IMR-90 (cell line): Measurements from ENCODE around the gene DRD2. TPM values are rescaled to one million over a fixed set of nuclear protein-coding genes. Genes with fewer than 3 reads are reported as not detected.

Source experiments
- ATAC-seq: fragments of 200-7000 bp; cut with Tn5 transposase; 2 replicates; pipeline ENCODE4 v1.9.1; 2020; ENCODE audit warnings: low read depth, mild to moderate bottlenecking, moderate library complexity
- BruUV-seq: library from RNA; stranded (reverse); fragments of 400-500 nt; replicated peaks from 2 replicates; lab custom pipeline; 2021; lab: Mats Ljungman, UMichigan
- CTCF ChIA-PET: fragments of 300-600 bp; formaldehyde crosslinking; extraction: SDS; loops from one replicate; lab custom pipeline; 2021; ENCODE audit warnings: antibody characterized with exemption; lab: Yijun Ruan, JAX
- POLR2A ChIA-PET: fragments of 300-600 bp; sonication (Branson Sonifier 250); formaldehyde crosslinking; loops from one replicate; lab custom pipeline; 2022; ENCODE audit warnings: antibody characterized with exemption; ENCODE audit not compliant: unreplicated experiment; lab: Charles Lee
- DNase-seq: peaks from one replicate; pipeline ENCODE4 v3.0.0; 2013
- H2AFZ ChIP-seq: replicated peaks from 2 replicates; pipeline ENCODE3; 2013; ENCODE audit warnings: low read length, mild to moderate bottlenecking; ENCODE audit not compliant: poor library complexity
- H2AK5ac ChIP-seq: 2 replicates; pipeline ENCODE4 v1.6.1; 2013; ENCODE audit warnings: low read depth, low read length, inconsistent platforms
- H2AK9ac ChIP-seq: replicated peaks from 2 replicates; pipeline ENCODE3; 2013; ENCODE audit warnings: mild to moderate bottlenecking, low read depth, low read length, moderate library complexity; ENCODE audit not compliant: poor library complexity
- H2BK120ac ChIP-seq: 2 replicates; pipeline ENCODE4 v1.6.1; 2013; ENCODE audit warnings: low read depth, low read length, inconsistent platforms
- H2BK15ac ChIP-seq: 3 replicates; pipeline ENCODE4 v1.6.1; 2013; ENCODE audit warnings: low read depth, low read length, inconsistent platforms
- H2BK20ac ChIP-seq: 2 replicates; pipeline ENCODE4 v1.6.1; 2013; ENCODE audit warnings: low read depth, mild to moderate bottlenecking, inconsistent platforms, low read length, moderate library complexity
- H2BK5ac ChIP-seq: 2 replicates; pipeline ENCODE4 v1.6.1; 2013; ENCODE audit warnings: mild to moderate bottlenecking, low read depth, low read length, inconsistent platforms; ENCODE audit not compliant: poor library complexity, severe bottlenecking
- H3K14ac ChIP-seq: replicated peaks from 2 replicates; pipeline ENCODE4 v1.6.1; 2013; ENCODE audit warnings: low read depth, low read length, inconsistent platforms
- H3K18ac ChIP-seq: 2 replicates; pipeline ENCODE4 v1.6.1; 2013; ENCODE audit warnings: low read depth, low read length, control low read depth
- H3K23ac ChIP-seq: 2 replicates; pipeline ENCODE4 v1.6.1; 2013; ENCODE audit warnings: low read depth, low read length, inconsistent platforms
- H3K27ac ChIP-seq: 2 replicates; pipeline ENCODE4 v1.5.1; 2013; ENCODE audit warnings: mild to moderate bottlenecking, control low read depth, low read length; ENCODE audit not compliant: insufficient read depth
- H3K27me3 ChIP-seq: 2 replicates; pipeline ENCODE4 v1.6.1; 2013; ENCODE audit warnings: low read length; ENCODE audit not compliant: control insufficient read depth, insufficient read depth
- H3K36me3 ChIP-seq: 2 replicates; pipeline ENCODE4 v1.6.1; 2013; ENCODE audit warnings: low read length, mixed read lengths; ENCODE audit not compliant: control insufficient read depth, insufficient read depth
- H3K4ac ChIP-seq: 2 replicates; pipeline ENCODE4 v1.6.1; 2013; ENCODE audit warnings: low read depth, low read length, inconsistent platforms
- H3K4me1 ChIP-seq: 2 replicates; pipeline ENCODE4 v1.6.1; 2013; ENCODE audit warnings: low read length, mixed read lengths; ENCODE audit not compliant: control insufficient read depth, insufficient read depth
- H3K4me2 ChIP-seq: 2 replicates; pipeline ENCODE4 v1.6.1; 2013; ENCODE audit warnings: low read depth, mild to moderate bottlenecking, control low read depth, low read length, moderate library complexity
- H3K4me3 ChIP-seq: 2 replicates; pipeline ENCODE4 v1.5.1; 2013; ENCODE audit warnings: low read depth, mild to moderate bottlenecking, control low read depth, low read length, moderate library complexity; ENCODE audit not compliant: insufficient read depth
- H3K56ac ChIP-seq: 2 replicates; pipeline ENCODE4 v1.6.1; 2013; ENCODE audit warnings: low read length, inconsistent platforms; ENCODE audit not compliant: insufficient read depth; ENCODE audit errors: extremely low read depth
- H3K79me1 ChIP-seq, 2 experiments: 2 replicates each; pipeline ENCODE4 v1.6.1; 2013; ENCODE audit warnings: low read length in 2 of 2, inconsistent platforms in 1 of 2, low read depth in 1 of 2
- H3K9ac ChIP-seq: 2 replicates; pipeline ENCODE4 v1.6.1; 2013; ENCODE audit warnings: low read depth, low read length, control low read depth
- H3K9me1 ChIP-seq: 2 replicates; pipeline ENCODE4 v1.6.1; 2013; ENCODE audit warnings: low read length, inconsistent platforms; ENCODE audit not compliant: insufficient read depth
- H3K9me3 ChIP-seq: 2 replicates; pipeline ENCODE4 v1.6.1; 2013; ENCODE audit warnings: low read length; ENCODE audit not compliant: control insufficient read depth, insufficient read depth
- H4K20me1 ChIP-seq: 2 replicates; pipeline ENCODE4 v1.6.1; 2013; ENCODE audit warnings: low read length, inconsistent platforms; ENCODE audit not compliant: insufficient read depth
- H4K5ac ChIP-seq: 2 replicates; pipeline ENCODE4 v1.6.1; 2013; ENCODE audit warnings: mild to moderate bottlenecking, low read depth, low read length, control low read depth
- H4K8ac ChIP-seq, 2 experiments: 2 replicates each; pipeline ENCODE4 v1.6.1; 2013; ENCODE audit warnings: low read depth in 2 of 2, low read length in 2 of 2, control low read depth in 1 of 2, inconsistent platforms in 1 of 2
- H4K91ac ChIP-seq: 2 replicates; pipeline ENCODE4 v1.6.1; 2013; ENCODE audit warnings: low read depth, low read length, inconsistent platforms; ENCODE audit not compliant: insufficient read depth
- CEBPB ChIP-seq: IDR thresholded peaks from 2 replicates; pipeline ENCODE4 v1.6.1; 2012; ENCODE audit warnings: low read depth, low read length, improper control_type of control experiment
- CHD1 ChIP-seq: IDR thresholded peaks from 2 replicates; pipeline ENCODE4 v1.6.1; 2012; ENCODE audit warnings: low read depth, low read length, improper control_type of control experiment
- CTCF ChIP-seq: conservative IDR thresholded peaks from 2 replicates; pipeline ENCODE4 v1.5.1; 2012; ENCODE audit warnings: mild to moderate bottlenecking, low read depth, low read length, improper control_type of control experiment
- MAFK ChIP-seq: IDR thresholded peaks from 2 replicates; pipeline ENCODE4 v1.6.1; 2012; ENCODE audit warnings: low read depth, low read length, improper control_type of control experiment
- MAZ ChIP-seq: IDR thresholded peaks from 2 replicates; pipeline ENCODE4 v1.6.1; 2012; ENCODE audit warnings: low read depth, mild to moderate bottlenecking, low read length, improper control_type of control experiment, moderate library complexity, borderline replicate concordance
- MXI1 ChIP-seq: IDR thresholded peaks from 2 replicates; pipeline ENCODE4 v1.6.1; 2012; ENCODE audit warnings: low read depth, mild to moderate bottlenecking, low read length, moderate library complexity, borderline replicate concordance
- NFE2L2 ChIP-seq: fragments of 150-350 bp; IDR thresholded peaks from 2 replicates; pipeline ENCODE4 v1.6.1; 2016; ENCODE audit warnings: low read depth, mild to moderate bottlenecking, low read length
- RAD21 ChIP-seq: IDR thresholded peaks from 2 replicates; pipeline ENCODE4 v1.6.1; 2012; ENCODE audit warnings: low read length, improper control_type of control experiment
- RCOR1 ChIP-seq: IDR thresholded peaks from 2 replicates; pipeline ENCODE4 v1.6.1; 2012; ENCODE audit warnings: mild to moderate bottlenecking, low read length, improper control_type of control experiment; ENCODE audit not compliant: insufficient replicate concordance
- WGBS, 2 experiments: methylation state at CpG; one replicate each; pipeline versions ENCODE4 v1.1.5 to v1.1.7; 2013; ENCODE audit warnings: missing lambda C conversion rate in 2 of 2; ENCODE audit not compliant: insufficient read length in 1 of 2; ENCODE audit errors: extremely low coverage in 2 of 2; 5-methylcytosine and 5-hydroxymethylcytosine counted together
- dilution Hi-C: fragments of 300-500 bp; cut with HindIII; formaldehyde crosslinking; loops from one replicate; pipeline ENCODE4 v1.14.3; 2018; ENCODE audit warnings: low sequenced_read_pairs; ENCODE audit not compliant: unreplicated experiment
- in situ Hi-C: fragments of 300-500 bp; cut with MboI; formaldehyde crosslinking; loops from 3 replicates; pipeline ENCODE4 v1.14.3; 2019; ENCODE audit warnings: low sequenced_read_pairs, inconsistent platforms, mixed read lengths
- intact Hi-C: fragments of 100-400 bp; cut with micrococcal nuclease; formaldehyde crosslinking; loops from 2 replicates; pipeline ENCODE4 v1.10.0; 2022
- polyA plus RNA-seq, 3 experiments: library from polyadenylated mRNA; depleted of rRNA; stranded (reverse); fragments of >200 nt; gene quantifications; 2 replicates each; pipeline ENCODE4 v1.2.3, GENCODE V29; 2012; ENCODE audit warnings: low replicate concordance in 1 of 3
- total RNA-seq: library from RNA; depleted of rRNA; stranded (reverse); fragments of >200 nt; gene quantifications from 2 replicates; pipeline ENCODE4 v1.2.3, GENCODE V29; 2012

The DRD2 gene
- total and polyA plus RNA-seq, 2 of the 4 experiments (the other 2 are of a cell fraction), result not detected

GRCh38 chr11:113365895-113366294 is 109.3 kb downstream of the DRD2 start:
- no peaks in the 10 kb centered on the region for H3K79me1 ChIP-seq
- DNase-seq (no peak), ATAC-seq (no peak)
- H3K56ac ChIP-seq, result no peak overlapping the region
- peaks cover 13% of the 10 kb centered on the region; the same call in 1 of the 2 replicates for H3K36me3 ChIP-seq
- no peak overlapping the region for H2BK20ac ChIP-seq
- WGBS, 2 experiments, result no CpG with 5 or more reads among the region's 5 CpGs
- dilution Hi-C loops (no loop called here), in situ Hi-C loops (no loop called here), intact Hi-C loops (no loop called here)
- no peaks in the 10 kb centered on the region for H3K27me3 ChIP-seq
- no peak overlapping the region for H3K4me2 ChIP-seq
- no peak overlapping the region for H2AK9ac ChIP-seq
- H4K91ac ChIP-seq, result no peak overlapping the region
- BruUV-seq, result no TSS peak
- no peaks in the 10 kb centered on the region for H4K20me1 ChIP-seq
- H2AFZ ChIP-seq, result no peak overlapping the region
- H3K27ac ChIP-seq, result no peak overlapping the region
- H3K4ac ChIP-seq, result no peak overlapping the region
- ChIA-PET CTCF (no interaction called here), POLR2A (no interaction called here)
- no peak overlapping the region for H4K8ac ChIP-seq
- TF ChIP-seq RAD21, result no peak
- no peak for TF ChIP-seq RCOR1
- TF ChIP-seq NFE2L2, result no peak
- TF ChIP-seq CTCF, result no peak
- TF ChIP-seq CHD1, result no peak
- TF ChIP-seq CEBPB, result no peak
- no peak for TF ChIP-seq MXI1
- TF ChIP-seq MAZ, result no peak
- no peak for TF ChIP-seq MAFK
- H2BK15ac ChIP-seq, result no peak overlapping the region
- no peak overlapping the region for H3K23ac ChIP-seq
- H3K9me1 ChIP-seq, result 0 out of 2 replicates have a peak, but pooled peaks cover 4% of the 10 kb centered on the region
- H2BK5ac ChIP-seq, result no peak overlapping the region
- no peak overlapping the region for H3K4me3 ChIP-seq
- no peak overlapping the region for H3K9ac ChIP-seq
- no peak overlapping the region for H2AK5ac ChIP-seq
- H3K4me1 ChIP-seq, result no peaks in the 10 kb centered on the region
- no peaks in the 10 kb centered on the region for H3K9me3 ChIP-seq
- H4K5ac ChIP-seq, result no peak overlapping the region
- no peak overlapping the region for H2BK120ac ChIP-seq
- H3K18ac ChIP-seq, result no peak overlapping the region
- no peak overlapping the region for H3K14ac ChIP-seq
